Frontal cortex (tissue), 4 donors: ENCODE data around the gene LRTM1. TPM values are rescaled to one million over a fixed set of nuclear protein-coding genes. Genes with fewer than 3 reads are reported as not detected.

Source experiments
- DNase-seq, 2 donors: peaks; one replicate each; pipeline ENCODE4 v3.0.0; 2012; ENCODE audit warnings: low spot score in 2 of 2
- FAIRE-seq: peaks from 2 replicates; lab custom pipeline; 2012; peaks lifted over from hg19 to GRCh38; lab: Jason Lieb, UNC
- total RNA-seq: library from RNA; depleted of rRNA; stranded (reverse); fragments of >200 nt; gene quantifications from one replicate; pipeline ENCODE4 v1.2.3, GENCODE V29; 2014
- donor health status: control.
- donor health status: control.
- donor health status: control.

The LRTM1 gene
- total RNA-seq, 1 donor from 2014 or later = not detected

DNA sequence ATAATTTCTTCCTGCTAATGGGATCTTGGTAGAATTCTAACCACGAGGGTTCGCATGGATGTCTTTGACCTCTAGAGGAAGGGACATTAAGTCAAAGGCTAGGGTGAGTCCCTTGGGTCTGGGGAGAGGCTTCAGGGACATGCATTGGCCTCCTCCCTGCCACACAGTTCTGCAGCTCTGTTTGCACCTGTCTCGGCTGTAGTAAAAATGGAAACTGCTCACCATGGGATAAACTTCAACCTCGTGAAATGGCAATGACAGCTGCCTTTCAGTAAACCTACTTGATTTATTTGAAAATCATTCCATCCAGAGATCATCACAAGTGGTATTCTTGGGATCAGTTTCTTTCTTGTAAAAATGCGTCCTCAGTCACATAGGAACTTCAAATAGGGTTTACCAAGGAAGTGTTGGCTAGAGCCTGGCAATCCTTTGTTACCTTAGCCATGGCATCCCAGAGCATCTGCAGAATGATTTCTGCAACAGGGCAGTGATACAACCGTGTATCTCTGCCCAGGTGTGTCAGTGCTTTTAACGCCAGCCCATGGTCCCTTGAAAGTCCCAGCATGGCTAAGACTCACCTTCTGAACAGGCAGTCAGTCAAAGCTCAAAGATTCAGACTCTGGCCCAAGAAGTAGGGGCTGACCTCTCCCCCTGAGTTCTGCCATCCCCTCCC is 14.0 kb upstream of the LRTM1 start:
- DNase-seq = no peak
- FAIRE-seq = no peak

DNA sequence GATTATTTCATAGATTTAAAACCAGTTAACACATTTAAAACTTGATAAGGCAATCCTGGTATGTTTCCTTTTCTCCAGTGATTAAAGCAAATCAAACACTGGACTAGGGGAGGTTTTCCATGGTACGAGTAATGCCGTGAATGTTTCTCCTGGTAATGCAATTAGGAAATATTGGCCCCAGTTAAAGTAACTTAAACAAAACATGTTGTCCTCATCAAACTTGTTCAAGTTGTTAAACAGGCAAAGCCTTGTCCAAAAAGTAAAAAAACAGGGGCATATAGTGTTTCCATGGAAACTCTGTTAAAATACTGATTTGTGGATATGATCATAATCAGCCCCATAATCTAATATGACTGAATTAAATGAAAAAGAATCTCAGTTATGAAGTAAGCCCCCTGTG is 13.1 kb upstream of the LRTM1 start:
- DNase-seq (no peak), FAIRE-seq (no peak)

DNA sequence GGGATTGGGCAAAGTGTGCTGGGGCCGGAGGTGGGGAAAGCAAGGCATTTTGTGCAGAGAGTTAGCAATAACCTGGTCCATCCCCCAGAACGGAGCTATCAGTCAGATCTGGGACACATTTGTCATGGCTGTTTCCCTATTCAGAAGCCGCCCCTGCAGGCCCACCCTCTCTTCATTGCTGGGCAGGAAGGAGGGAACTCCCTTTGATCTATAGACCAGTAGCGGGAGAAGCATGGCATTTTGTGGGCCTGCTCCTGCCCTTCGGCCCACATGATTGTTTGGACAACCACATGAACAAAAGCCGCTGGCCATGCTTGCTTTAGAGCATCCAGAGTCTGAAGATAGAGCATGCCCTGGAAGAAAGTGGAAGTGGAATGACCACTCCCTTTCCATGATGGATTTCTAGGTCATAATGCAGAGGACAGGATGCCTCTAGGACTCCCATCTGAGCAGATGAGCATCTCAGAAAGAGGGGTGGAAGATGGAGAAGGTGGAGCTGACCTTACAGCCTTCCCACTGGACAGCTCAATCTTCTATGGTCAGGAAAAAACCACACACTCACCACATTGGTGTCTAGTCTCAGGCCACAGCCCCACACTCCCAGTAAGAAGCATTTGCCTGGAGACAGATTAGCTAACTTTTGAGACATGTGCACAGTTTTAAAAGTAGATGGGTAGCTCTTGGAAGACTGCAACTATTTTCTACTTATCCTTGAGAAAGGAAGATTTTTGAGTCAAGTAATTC is 11.9 kb upstream of the LRTM1 start:
- FAIRE-seq (no peak), DNase-seq (no peak)

DNA sequence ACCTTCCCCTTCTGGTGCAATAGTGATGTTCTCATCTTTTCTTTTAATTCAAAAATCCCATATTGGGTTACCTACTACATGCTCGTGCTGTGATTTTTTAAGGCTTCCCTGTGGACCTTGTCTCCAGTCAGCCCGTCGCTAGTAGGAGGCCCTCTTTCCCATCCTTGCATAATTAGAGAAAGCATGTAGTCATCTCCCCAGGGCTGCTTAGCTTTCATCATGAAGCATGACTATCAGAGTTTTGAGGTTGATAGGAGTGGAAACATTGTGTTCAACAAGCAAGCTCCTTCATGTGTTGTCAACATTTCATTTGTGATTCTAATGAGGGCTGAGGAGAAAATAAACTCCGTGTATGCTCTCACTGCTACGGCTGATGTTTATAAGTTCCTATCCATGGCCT is 8.7 kb upstream of the LRTM1 start:
- FAIRE-seq (no peak), DNase-seq (no peak)

DNA sequence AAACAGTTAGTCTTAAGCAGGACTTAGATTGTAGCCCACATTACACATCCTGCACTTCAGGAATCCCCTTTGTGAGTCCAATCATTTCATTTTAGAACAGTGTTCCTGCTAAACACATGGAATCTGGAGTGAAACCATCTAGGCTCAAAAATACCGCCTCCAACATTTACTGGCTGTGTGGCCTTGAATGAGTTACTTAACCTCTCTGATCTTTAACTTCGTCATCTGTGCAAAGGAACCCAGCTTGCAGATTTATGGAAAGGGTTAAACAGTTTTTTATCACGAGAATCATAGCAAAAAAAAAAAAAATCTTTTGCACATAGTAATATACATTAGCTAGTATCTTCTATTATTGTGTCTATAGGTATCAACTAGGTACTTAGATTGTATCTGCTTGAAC is 8.0 kb upstream of the LRTM1 start:
- DNase-seq (no peak), FAIRE-seq (no peak)

DNA sequence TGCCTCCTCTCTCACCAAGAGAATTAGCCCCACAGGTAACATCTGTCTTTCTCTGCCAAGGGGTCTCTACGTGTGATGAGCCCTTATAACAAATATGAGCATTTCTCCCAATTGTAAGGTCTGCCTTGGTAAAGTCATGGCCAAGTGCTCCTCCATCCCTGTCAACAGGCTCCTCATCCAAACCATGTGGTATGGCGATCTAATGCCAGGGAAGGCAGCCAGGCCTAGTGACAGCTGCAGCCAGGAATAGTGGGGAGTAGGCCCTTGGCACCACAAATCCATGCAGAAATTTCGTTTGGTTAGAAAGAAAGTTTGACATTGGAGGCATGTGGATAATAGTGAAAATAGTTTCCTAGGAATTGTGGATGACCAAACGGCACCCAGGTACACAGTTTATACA is 4.7 kb upstream of the LRTM1 start:
- DNase-seq (peak in 1 of 2 donors; percentile 16), FAIRE-seq (no peak)

DNA sequence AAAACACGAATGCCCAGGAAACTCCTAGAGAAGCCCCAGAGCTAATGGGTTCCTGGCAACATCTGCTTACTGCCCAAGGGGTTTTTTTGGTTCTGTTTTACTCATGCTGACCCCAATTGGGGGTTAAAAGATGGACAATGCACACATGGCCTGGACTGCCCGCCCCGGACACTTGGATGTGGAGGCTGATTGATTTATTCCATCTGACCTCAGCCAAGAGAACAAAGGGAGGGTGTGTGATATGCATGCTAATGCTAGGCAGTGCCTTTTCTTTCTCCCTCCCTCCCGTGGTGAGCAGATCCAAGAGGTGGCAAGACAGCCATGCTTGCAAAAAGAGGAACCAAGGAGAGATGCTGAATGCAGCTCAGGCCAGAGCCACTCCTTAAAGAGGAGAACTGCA is 3.3 kb upstream of the LRTM1 start:
- peak; percentile 37 to 42 for DNase-seq
- no peak for FAIRE-seq

DNA sequence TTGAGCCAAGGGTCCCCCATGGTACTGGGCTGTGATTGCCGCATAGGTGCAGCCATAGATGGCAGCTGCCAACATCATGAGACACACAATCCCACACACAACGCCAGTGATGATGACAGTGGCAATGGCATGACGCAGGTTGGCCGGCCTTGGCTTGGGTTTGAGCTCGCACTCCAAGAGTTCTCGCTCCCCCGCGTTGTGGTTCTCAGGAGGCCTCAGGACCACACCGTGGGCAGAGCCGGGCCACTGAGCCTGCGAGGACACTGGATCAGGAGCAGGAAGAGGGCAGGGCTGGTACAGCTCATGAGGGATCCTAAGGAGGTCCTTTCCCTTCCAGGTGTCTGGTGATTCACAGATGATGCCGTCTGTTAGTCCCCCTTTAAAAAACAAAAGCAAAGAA is 9.3 kb downstream of the LRTM1 start:
- FAIRE-seq = no peak
- no peak for DNase-seq

DNA sequence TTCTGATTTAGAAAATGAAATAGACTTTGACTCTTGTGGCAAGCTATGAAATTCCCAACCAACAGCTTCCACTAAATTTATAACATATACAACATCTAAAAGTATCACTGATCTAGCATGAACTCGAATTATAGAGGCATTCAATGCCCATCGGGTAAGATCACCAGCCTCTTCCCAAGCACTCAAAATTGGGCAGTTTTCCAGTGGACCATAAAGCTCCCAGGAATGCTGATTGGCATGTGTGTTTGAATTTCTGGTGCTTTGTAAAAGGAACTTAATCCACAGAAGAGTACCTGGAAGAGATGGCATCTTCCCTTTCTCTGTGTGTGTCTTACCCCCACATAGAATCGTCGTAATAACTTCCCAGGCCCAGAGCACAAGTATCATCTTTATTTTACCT is 10.0 kb downstream of the LRTM1 start:
- FAIRE-seq (no peak), DNase-seq (no peak)

DNA sequence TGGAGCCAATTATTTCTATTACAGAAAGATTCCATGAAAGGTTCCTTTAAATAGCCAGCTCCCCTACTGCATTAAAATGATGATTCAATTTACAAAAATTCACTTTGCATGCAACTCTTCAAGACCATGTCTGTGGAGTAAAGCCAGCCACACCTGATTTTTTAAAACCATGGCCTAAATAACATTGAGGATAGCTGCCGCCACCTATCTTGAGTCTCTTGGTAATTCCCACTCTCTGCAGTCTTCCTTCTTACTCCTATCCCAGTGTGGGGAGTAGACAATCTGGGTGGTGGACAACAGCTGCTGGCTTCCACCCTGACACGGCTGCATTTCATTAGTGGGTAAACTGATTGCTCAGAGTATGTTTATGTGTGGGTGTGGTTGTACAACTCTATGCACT is 10.7 kb downstream of the LRTM1 start:
- no peak for FAIRE-seq
- DNase-seq = no peak

DNA sequence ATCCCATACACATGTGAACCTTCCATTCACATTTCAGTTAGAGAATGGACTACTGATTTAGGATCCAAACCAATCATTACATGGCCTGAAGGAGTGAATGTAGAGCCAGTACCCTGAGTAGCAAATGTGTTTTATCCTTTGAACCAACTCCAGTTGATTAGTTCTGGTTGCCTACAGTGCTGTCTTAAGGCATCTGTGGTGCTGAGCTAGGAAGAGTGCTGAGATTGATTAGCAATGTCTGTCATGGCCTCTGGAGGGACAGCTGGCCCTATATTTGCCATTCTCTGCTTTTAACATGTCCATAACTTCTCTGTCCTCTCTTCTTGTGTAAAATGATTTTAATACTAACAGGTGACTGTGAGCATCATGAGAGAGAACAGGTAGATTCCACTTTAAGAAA is 11.1 kb downstream of the LRTM1 start:
- FAIRE-seq (no peak), DNase-seq (no peak)

DNA sequence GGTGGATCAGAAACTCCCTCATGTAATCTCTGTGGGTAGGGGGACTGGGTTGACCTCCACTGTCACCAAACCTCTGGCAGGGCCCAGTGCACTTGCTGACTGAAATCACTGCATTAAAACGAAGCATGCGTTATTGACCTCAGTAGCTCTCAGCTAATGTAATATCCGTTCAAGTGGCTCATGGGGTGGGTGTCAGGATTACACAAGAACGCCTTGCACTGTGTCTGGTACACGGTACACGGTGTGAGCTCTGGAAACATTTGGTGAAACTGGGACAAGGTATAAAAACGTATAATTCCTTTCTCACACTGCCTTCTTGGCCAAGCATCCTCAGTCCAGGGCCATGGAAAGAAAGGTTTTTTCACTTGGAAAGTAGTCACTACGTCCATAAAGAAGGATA is 11.9 kb downstream of the LRTM1 start:
- FAIRE-seq (no peak), DNase-seq (no peak)

DNA sequence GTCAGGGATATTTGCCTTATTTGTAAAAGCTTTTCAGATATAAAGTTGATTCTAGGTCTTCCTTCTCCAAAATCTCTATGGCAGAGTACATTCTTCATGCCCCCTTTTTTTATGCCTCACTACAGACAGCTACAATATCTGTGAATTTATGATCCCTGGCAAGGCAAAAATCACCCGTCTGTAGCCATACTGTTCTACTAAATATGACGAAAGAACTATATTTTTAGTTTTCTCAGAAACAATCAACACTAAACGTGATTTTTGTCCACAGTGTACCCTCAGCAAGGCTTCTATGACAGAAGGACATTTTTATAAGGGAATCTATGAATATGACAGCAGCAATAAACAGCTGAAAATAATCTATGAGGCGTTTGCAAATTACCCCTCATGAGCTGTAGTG is 12.7 kb downstream of the LRTM1 start:
- FAIRE-seq (no peak), DNase-seq (no peak)

DNA sequence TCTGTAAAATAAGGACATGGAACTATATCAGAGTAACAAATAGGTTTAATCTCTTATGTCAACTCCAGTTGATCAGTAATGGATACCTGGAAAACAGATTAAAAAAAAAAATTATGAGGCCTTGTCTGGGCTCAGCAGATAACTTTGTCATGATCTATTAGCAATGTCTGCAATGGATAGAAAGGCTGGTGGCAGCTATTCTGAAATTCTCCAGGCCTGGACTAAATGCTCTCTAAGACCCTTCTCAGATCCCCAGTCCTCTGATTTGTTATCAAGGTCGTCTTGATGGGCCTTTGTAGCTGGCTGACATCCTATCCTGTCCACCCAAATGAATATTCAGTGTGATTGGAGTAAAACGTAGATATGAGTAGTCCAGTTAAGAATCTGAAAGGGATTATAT is 13.7 kb downstream of the LRTM1 start:
- FAIRE-seq (no peak), DNase-seq (no peak)

DNA sequence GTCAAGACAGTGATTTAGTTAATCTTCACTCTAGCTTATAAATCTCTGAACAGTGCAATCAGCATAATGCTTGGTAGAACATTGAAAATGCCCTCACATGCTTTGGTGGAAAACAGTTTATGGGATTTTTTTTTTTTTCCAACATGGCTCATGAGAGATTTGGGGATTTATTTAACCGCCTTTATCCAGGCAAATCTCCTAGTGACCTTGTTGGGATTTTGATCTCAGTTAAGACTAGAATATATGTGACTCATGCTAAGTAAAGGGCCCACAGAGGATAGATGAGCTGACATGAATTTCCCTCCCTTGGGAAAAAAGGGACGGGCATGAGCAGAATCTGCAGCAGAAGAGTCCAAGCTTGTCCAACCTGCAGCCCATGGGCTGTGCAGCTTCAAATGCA is 18.7 kb downstream of the LRTM1 start:
- no peak for DNase-seq
- no peak for FAIRE-seq

DNA sequence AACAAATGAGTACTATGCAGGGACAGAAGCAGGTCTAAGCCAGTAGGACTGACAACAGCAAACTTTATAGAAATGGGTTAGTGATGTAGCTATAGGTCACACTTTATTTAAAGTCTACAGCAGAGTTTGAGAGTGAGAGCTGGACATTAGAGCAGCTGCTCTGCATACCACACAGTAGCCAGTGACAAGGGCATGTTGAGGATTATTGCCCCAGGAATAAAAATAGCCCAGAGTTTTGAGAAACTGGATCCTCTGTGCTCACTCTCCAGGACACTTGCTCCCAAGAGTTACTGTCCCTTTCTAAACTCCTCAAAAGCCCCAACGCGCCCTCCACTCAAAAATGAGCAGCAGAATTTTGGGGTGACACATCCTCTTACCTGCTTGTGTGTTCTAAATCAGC is 21.1 kb downstream of the LRTM1 start:
- FAIRE-seq = no peak
- no peak for DNase-seq

DNA sequence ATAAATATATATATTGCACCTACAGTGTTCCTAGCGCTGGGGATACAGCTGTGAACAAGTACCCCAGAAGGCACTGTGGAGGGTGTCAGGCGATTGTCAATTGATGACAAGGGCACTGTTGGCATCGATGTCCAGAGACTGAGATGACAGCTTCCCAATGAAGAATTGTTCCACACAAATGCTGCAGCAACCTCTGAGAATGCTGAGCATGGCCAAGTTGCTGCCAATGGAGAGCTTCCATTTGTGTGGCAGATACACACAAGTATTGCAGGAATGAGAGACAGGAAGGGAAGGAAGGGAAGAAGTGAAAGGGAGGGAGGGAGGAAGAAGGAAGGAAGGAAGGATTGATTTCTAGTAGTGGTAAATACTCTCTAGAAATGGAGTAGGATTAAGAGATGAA is 21.9 kb downstream of the LRTM1 start:
- no peak for DNase-seq
- FAIRE-seq = no peak

DNA sequence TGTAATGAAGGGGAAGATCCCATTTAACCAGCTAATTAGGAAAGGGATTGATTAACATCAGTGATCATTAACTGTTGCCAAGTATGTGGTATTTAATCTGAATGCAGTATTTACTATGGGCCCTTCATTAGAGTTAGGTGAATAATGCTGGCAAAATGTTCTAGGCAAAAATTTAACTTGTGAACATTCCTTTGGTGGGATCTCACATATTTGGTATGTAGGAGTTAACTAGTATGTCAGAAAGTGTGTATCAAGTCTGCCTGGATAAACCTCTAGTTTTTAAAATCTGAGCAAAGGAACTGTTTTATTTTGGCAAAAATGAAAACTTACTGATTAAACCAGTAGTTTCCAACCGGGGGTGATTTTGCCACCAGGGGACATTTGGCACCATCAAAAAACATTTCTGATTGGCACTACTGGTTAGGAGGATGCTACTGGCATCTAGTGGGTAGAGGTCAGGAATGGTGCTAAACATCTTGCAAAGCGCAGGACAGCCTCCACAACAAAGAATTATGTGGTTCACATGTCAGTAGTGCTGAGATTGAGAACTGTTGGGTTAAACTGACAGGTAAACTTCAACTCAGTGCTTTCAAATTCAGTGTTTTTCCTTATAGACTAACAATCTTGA is 22.5 kb downstream of the LRTM1 start:
- FAIRE-seq (no peak), DNase-seq (no peak)

DNA sequence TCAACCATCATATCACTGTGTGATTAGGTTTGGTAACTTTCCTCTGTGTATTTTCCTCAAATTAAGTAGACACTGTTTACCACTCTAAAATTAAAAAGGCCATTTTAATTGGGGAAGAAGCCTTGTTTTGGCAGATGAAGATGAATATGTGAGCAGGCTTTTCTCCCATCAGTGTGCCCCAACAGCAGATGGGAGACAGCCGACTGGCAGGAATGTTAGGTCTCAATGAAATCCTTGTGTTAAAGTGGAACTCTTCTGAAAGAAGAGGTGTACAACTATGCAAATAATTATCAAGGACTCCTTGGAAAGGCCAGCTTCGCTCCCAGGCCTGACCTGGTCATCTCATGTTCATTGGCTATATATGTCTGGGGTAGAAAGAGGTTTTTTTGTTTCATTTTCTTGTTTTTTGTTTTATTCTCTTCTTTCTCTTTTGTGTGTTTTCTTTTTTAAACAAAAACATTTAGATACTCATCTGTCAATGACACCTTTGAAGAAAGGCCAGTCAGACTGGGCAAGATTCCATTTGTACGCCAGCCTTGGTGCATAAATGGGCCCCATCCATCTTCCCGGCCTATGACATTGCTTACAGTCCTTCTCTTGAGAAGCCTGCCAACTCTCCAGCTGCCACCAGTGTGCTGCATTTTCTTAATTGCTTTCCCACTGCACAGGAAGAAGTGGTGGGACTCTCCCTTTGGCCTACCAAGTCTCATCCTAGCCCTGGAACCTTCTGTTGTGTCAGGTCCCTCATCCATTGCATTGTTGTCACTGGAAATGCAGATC is 25.8 kb downstream of the LRTM1 start:
- FAIRE-seq = no peak
- no peak for DNase-seq

DNA sequence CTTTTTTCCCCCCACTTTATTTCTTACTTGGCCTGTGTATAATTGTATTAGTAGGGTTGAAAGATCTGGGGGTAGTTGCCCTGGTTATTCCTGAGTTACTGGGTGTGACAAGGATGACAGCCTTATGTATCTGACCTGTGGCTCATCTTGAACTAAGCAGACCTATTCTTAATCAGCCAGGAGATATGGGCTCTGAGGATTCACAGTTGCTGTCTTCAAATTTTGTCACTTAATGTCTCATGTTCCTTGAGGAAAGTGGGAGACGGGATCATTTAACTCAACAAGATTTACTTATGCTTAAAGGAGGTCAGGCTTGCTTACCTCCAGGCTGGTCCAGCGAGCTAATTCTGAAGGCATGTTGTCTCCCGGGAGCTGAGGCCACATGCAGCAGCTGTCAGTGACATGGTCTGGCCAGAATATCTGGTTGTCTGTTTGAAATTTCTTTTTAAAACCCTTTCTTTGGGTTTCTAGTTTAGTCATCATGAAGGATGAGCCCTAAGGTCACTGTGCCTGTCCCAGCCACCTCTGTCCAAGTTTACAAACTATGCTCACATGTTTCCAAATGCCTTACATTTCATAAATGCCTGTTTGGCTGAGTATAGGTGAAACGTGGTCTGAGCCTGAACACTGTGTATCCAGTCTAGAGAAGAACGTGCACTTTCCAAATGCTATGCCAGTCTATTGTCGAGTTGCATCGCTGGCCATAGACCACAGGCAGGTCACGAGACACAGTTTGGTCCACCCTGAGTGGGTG is 26.8 kb downstream of the LRTM1 start:
- FAIRE-seq = no peak
- no peak for DNase-seq
